ENCODE measurements around the gene SGCD. TPM values are rescaled to one million over a fixed set of nuclear protein-coding genes. Genes with fewer than 3 reads are reported as not detected.

SGCD gene
- total and polyA plus RNA-seq, 2 experiments from 2014 or later = 0.77 to 1.3 TPM

DNA sequence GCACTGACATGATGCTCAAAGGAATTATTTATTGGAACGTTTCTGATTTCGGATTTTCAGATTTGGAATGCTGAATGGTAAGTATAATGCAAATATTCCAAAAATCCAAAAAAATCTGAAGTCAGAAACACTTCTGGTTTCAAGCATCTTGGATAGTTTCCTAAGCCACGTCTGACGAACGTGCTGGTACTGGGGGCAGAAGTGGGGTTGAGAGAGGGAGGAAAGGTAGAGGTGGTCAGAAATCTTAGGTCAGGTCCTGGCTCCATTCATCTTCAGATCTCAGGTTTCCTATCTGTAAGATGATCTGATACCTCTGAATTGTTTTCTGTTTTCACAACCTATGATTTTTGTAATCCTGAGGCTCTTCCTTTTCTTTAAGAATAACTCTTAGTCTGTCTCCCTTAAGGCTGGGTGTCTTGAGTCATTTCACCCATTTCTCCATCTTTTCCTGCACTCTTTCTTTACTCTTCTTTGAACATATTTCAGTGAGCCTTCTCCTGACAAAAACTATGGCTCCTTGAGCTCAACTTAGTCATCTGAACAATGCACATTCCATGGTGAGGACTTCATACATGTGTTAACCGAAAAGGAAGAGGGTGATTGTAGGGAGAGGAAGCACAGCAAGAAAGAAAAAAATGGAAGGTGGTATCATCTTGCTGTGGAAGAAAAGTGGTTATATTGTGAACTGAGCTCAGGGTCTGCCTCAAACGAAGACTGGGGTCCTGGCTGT is 3.3 kb downstream of the SGCD start:
- Histone ChIP-seq H3K27ac (no peak overlapping the region), H3K27me3 (no peaks in the 10 kb centered on the region), H3K36me3 (no peaks in the 10 kb centered on the region), H3K9me3 (ENCODE audit: low read depth) (no peaks in the 10 kb centered on the region), H3K4me1 (ENCODE audit: low read depth) (peaks cover 29% of the 10 kb centered on the region), H3K4me3 (no peak overlapping the region)
- no peak for DNase-seq (ENCODE audit: low read depth in 1 of 2, low spot score in 1 of 2)
- TF ChIP-seq, protein P1, sequence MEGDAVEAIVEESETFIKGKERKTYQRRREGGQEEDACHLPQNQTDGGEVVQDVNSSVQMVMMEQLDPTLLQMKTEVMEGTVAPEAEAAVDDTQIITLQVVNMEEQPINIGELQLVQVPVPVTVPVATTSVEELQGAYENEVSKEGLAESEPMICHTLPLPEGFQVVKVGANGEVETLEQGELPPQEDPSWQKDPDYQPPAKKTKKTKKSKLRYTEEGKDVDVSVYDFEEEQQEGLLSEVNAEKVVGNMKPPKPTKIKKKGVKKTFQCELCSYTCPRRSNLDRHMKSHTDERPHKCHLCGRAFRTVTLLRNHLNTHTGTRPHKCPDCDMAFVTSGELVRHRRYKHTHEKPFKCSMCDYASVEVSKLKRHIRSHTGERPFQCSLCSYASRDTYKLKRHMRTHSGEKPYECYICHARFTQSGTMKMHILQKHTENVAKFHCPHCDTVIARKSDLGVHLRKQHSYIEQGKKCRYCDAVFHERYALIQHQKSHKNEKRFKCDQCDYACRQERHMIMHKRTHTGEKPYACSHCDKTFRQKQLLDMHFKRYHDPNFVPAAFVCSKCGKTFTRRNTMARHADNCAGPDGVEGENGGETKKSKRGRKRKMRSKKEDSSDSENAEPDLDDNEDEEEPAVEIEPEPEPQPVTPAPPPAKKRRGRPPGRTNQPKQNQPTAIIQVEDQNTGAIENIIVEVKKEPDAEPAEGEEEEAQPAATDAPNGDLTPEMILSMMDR (IDR thresholded peaks at IDR 0.05; ENCODE audit: low read depth, low read length) = no peak

DNA sequence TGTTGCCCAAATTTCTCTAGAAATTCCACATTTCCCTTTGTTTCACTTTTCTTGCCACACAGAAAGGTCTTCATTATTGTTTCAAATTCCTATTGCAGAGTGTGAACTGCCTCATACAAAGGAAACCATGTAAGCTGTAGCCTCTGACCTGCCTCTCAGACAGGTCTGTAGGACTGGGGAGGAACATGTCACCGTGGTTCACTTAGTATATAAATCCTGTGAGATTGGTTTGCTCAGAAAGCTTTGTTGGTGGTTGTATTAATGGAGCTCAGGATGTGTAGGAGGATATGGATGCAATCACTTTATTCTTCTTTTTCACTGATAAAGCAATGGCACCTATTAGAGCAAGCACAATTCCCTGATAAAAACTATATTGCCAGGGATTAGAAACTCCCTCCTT is 4.2 kb downstream of the SGCD start:
- TF ChIP-seq, protein P1 (IDR thresholded peaks at IDR 0.05; ENCODE audit: low read depth, low read length) = no peak
- H3K27ac ChIP-seq = no peak overlapping the region
- H3K27me3 ChIP-seq = no peaks in the 10 kb centered on the region
- DNase-seq (ENCODE audit: low read depth in 1 of 2, low spot score in 1 of 2) = no peak
- no peak overlapping the region for H3K4me3 ChIP-seq
- H3K4me1 ChIP-seq (ENCODE audit: low read depth) = peaks cover 24% of the 10 kb centered on the region
- no peaks in the 10 kb centered on the region for H3K9me3 ChIP-seq (ENCODE audit: low read depth)
- H3K36me3 ChIP-seq = no peaks in the 10 kb centered on the region

DNA sequence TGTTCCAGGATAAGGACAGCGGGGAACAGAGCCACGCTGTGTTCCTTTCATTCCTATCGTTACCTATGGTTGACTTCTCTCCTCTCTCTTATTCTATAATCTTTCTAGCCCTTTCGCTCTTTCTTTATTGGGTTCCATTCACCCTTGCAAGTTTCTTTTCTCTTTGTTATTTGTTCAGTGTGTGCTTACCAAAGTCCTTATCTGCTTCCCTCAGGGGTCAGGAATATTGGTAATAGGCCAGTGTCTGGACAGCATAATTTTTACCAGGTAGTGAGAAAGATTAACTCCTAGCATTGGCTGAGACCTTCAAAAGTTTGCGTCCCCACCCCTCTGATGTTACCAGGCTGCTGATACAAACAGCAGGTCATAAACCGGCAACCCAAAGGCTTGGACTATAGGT is 4.9 kb downstream of the SGCD start:
- TF ChIP-seq, protein P1 (IDR thresholded peaks at IDR 0.05; ENCODE audit: low read depth, low read length) = no peak
- Histone ChIP-seq H3K36me3 (no peaks in the 10 kb centered on the region), H3K4me1 (ENCODE audit: low read depth) (peaks cover 18% of the 10 kb centered on the region), H3K9me3 (ENCODE audit: low read depth) (no peaks in the 10 kb centered on the region), H3K4me3 (no peak overlapping the region), H3K27me3 (no peaks in the 10 kb centered on the region), H3K27ac (no peak overlapping the region)
- DNase-seq (ENCODE audit: low read depth in 1 of 2, low spot score in 1 of 2) = no peak

DNA sequence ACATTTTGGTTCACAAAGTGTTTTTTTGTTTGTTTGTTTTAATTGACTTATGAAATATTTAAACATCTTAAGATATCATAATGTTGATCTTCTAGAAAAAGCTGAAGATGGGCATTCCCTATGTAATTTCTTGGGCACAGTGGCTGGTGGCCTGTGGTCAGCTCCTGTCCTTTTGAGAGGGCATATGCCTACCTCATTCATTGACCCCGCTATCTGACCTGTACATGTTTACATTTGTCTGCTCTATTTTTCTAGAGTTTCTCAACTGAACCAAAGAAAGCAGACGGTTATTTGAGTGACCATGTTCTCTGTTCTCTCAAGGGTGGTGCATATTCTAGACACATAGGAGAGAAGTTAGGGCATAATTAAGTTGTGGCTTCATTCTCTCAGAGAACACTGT is 5.3 kb downstream of the SGCD start:
- Histone ChIP-seq H3K4me3 (no peak overlapping the region), H3K4me1 (ENCODE audit: low read depth) (peaks cover 14% of the 10 kb centered on the region), H3K27me3 (no peaks in the 10 kb centered on the region), H3K9me3 (ENCODE audit: low read depth) (no peaks in the 10 kb centered on the region), H3K27ac (no peak overlapping the region), H3K36me3 (no peaks in the 10 kb centered on the region)
- no peak for DNase-seq (ENCODE audit: low read depth in 1 of 2, low spot score in 1 of 2)
- TF ChIP-seq, protein P1 (IDR thresholded peaks at IDR 0.05; ENCODE audit: low read depth, low read length) = no peak

DNA sequence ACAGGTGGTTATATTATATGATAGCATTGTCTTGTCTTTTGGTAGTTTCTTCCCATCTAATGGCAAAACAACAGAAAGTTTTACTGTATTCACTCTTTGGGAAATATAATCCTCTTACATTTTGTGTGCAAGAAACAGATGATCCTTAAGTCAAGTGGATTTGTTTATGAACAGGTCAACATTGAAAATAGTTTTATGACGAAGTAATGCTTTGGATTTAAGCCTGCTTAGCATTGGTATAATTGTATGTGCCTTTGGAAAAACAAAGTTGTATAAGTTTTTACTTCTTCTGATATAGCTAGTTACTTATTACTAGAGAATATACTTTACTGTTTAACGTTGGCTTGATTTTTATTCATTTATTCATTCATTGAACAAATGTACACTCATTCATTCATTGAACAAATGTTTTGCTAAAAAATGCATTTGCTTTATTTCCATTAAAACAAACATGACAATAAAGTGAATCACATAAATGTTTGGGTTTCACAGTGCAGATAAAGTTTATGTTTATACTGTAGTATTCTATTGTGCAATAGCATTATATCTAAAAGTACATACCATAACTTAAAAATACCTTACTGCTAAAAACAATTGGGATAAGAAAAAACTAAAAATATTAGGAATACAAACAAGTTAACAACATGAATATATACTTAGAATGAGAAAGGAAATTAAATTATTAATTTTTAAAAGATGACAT is 12.3 kb downstream of the SGCD start:
- DNase-seq (ENCODE audit: low read depth in 1 of 2, low spot score in 1 of 2) = no peak
- Histone ChIP-seq H3K36me3 (no peaks in the 10 kb centered on the region), H3K27me3 (no peaks in the 10 kb centered on the region), H3K27ac (no peak overlapping the region), H3K4me3 (no peak overlapping the region), H3K4me1 (ENCODE audit: low read depth) (no peaks in the 10 kb centered on the region), H3K9me3 (ENCODE audit: low read depth) (no peaks in the 10 kb centered on the region)
- TF ChIP-seq, protein P1 (IDR thresholded peaks at IDR 0.05; ENCODE audit: low read depth, low read length) = no peak
